ENCODE results near the gene AKAP13.

The AKAP13 gene

DNA sequence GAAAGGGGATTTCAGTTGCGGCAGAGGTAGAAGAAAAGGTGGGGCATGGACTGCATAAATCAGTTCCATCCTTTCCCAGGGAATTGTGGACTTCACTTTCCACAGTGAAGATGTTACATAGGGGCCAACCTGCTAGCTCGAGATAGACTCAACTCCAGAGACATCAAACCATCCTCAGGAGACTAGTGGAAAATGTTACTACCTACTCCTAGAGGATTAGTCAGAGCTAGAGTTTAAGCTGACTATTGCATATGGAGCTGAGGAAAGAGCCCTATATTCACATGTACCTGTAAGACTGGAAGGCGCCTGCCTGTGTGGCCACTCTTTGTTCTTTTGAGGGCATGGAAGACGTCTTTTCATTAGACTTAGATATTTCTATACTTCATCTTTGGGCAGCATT lies 345.2 kb downstream of the AKAP13 start:
- H3K9me3 Mint-ChIP-seq = no peaks in the 10 kb centered on the region
- no peaks in the 10 kb centered on the region for H3K27me3 Mint-ChIP-seq
- ATAC-seq = no peak
- peak overlapping the region; percentile 71 for H3K27ac Mint-ChIP-seq
- no peak overlapping the region for H3K4me3 Mint-ChIP-seq
- peaks cover 65% of the 10 kb centered on the region for H3K36me3 Mint-ChIP-seq
- H3K4me1 Mint-ChIP-seq = peaks cover 32% of the 10 kb centered on the region

DNA sequence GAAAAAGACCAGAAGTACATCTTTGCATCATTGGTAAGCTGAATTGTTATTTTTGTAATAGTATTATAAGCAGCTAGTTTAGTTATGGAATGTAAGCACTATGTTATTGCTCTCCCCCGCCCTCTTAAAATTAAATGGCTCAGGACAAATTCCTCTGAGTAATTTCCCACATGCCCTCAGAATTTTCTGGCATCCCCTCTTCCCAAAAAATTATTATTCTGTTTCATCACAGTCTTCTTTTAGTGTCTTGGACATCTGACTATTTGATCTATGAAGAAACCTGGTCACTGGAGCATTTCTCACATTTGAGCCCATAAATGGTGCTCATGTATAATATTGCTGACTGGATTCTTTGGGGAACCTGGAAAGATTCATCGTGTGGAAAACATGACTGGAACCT lies 346.1 kb downstream of the AKAP13 start:
- H3K4me1 Mint-ChIP-seq = peaks cover 25% of the 10 kb centered on the region
- no peak overlapping the region for H3K4me3 Mint-ChIP-seq
- no peak for ATAC-seq
- peak overlapping the region; percentile 71 for H3K27ac Mint-ChIP-seq
- H3K27me3 Mint-ChIP-seq = no peaks in the 10 kb centered on the region
- H3K36me3 Mint-ChIP-seq = peaks cover 66% of the 10 kb centered on the region
- no peaks in the 10 kb centered on the region for H3K9me3 Mint-ChIP-seq

DNA sequence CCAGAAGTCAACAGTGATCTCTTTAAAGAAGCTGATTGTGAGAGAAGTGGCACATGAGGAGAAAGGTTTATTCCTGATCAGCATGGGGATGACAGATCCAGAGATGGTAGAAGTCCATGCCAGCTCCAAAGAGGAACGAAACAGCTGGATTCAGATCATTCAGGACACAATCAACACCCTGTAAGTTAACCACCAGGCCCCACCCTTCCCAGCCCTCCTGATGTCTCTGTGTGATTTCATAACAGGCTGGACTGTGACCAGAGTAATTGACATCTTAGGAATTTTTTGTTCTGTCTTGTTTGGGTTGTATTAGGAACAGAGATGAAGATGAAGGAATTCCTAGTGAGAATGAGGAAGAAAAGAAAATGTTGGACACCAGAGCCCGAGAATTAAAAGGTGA lies 346.7 kb downstream of the AKAP13 start:
- no peak for ATAC-seq
- Mint-ChIP-seq H3K27ac (peak overlapping the region; percentile 71), H3K9me3 (no peaks in the 10 kb centered on the region), H3K4me3 (no peak overlapping the region), H3K4me1 (peaks cover 25% of the 10 kb centered on the region), H3K27me3 (no peaks in the 10 kb centered on the region), H3K36me3 (peaks cover 72% of the 10 kb centered on the region)

DNA sequence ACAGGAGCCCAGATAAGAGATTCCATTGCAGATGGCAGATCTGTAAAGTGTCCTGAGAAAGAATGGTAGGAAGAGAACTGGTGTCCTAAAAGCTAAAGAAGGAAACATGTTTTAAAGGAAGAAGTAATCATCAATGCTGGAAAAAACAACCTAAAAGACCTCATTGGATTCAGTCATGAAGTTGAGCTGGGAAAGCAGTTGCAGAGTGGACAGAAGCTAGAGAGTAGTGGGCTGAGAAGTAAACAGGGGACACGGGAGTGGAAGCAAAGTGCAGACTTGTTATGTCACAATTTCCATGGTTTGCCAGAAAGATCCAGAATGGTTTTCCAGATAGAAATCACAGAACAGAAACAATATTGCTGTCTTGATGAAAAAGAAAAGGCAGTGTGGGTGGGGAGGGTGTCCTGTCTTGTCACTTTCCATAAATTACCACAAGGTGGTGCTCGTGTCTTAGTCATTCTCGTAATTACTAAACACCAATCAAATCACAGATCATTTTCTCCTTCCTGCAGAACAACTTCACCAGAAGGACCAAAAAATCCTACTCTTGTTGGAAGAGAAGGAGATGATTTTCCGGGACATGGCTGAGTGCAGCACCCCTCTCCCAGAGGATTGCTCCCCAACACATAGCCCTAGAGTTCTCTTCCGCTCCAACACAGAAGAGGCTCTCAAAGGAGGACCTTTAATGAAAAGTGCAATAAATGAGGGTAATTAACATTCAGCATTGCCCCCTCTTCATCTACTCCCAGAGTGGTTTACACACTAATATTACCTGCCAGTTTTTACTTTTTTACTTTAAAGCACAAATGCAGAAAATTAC lies 349.8 kb downstream of the AKAP13 start:
- peaks cover 84% of the 10 kb centered on the region for H3K36me3 Mint-ChIP-seq
- H3K4me1 Mint-ChIP-seq = peaks cover 13% of the 10 kb centered on the region
- peak overlapping the region; percentile 33 for H3K27ac Mint-ChIP-seq
- ATAC-seq = peak; percentile 62
- H3K4me3 Mint-ChIP-seq = no peak overlapping the region
- H3K27me3 Mint-ChIP-seq = no peaks in the 10 kb centered on the region
- H3K9me3 Mint-ChIP-seq = peaks cover 13% of the 10 kb centered on the region

DNA sequence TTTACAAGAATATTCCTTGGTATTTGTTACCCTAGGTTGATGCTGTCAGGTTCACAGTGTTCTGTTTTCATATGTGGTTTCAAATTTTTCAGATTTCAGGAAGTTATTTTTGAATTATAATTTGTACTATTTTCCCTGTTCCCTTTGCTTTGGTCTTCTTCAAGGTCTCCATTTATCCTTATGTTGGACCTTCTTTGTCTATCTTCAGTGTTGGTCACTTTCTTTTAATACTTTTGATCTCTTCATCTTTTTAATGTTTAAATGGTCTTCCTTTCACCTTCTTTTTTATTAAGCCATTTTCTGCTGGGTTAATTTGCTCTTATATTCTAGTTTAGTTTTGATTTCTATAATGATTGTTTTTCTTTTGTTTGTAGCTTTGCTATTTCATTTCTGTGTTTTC lies 353.0 kb downstream of the AKAP13 start:
- Mint-ChIP-seq H3K9me3 (peaks cover 13% of the 10 kb centered on the region), H3K27me3 (no peaks in the 10 kb centered on the region), H3K4me3 (no peak overlapping the region), H3K36me3 (peaks cover 80% of the 10 kb centered on the region), H3K4me1 (peaks cover 13% of the 10 kb centered on the region), H3K27ac (no peak overlapping the region)
- no peak for ATAC-seq

DNA sequence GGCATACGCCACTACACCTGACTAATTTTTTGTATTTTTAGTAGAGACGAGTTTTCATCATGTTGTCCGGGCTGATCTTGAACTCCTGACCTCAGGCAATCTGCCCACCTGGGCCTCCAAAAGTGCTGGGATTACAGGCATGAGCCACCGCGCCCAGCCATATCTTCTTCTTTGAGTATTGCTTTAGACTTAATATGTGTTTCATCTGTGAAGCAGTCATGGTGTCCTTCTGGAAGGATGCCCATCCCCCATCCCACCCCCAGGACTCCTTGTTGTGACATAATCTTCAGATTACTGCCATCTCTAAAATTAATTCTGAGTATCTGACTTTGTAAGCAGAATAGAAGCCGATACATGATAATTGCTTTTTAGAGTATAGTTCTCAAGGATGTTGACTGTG lies 356.7 kb downstream of the AKAP13 start:
- H3K4me3 Mint-ChIP-seq = no peak overlapping the region
- H3K27ac Mint-ChIP-seq = no peak overlapping the region
- H3K4me1 Mint-ChIP-seq = no peaks in the 10 kb centered on the region
- H3K36me3 Mint-ChIP-seq = peaks cover 71% of the 10 kb centered on the region
- no peak for ATAC-seq
- peaks cover 13% of the 10 kb centered on the region for H3K9me3 Mint-ChIP-seq
- no peaks in the 10 kb centered on the region for H3K27me3 Mint-ChIP-seq

DNA sequence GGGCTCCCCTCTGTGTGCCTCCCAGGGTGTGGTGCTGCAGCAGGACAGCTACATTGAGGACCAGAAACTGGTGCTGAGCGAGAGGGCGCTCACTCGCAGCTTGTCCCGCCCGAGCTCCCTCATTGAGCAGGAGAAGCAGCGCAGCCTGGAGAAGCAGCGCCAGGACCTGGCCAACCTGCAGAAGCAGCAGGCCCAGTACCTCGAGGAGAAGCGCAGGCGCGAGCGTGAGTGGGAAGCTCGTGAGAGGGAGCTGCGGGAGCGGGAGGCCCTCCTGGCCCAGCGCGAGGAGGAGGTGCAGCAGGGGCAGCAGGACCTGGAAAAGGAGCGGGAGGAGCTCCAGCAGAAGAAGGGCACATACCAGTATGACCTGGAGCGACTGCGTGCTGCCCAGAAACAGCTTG lies 360.6 kb downstream of the AKAP13 start:
- no peaks in the 10 kb centered on the region for H3K9me3 Mint-ChIP-seq

DNA sequence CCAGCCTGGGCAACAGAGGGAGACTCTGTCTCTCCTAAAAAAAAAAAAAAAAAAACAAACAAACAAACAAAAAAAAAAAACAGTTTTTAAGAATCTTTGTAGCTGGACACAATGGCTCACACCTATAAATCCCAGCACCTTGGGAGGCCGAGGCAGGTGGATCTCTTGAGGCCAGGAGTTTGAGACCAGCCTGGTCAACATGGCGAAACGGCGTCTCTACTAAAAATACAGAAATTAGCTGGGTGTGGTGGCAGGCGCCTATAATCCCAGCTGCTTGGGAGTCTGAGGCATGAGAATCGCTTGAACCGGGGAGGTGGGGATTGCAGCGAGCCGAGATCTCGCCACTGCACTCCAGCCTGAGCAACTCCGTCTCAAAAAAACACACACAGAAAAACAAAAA lies 361.3 kb downstream of the AKAP13 start:
- Mint-ChIP-seq H3K4me3 (no peak overlapping the region), H3K9me3 (no peaks in the 10 kb centered on the region), H3K36me3 (peaks cover 74% of the 10 kb centered on the region), H3K27ac (no peak overlapping the region), H3K27me3 (no peaks in the 10 kb centered on the region), H3K4me1 (no peaks in the 10 kb centered on the region)
- no peak for ATAC-seq

More for the DNA sequence above, 360.6 kb downstream of the AKAP13 start:
- peak overlapping the region; percentile 42 for H3K27ac Mint-ChIP-seq
- H3K4me3 Mint-ChIP-seq = no peak overlapping the region
- H3K4me1 Mint-ChIP-seq = no peaks in the 10 kb centered on the region
- H3K36me3 Mint-ChIP-seq = peaks cover 67% of the 10 kb centered on the region
- no peak for ATAC-seq
- no peaks in the 10 kb centered on the region for H3K27me3 Mint-ChIP-seq

DNA sequence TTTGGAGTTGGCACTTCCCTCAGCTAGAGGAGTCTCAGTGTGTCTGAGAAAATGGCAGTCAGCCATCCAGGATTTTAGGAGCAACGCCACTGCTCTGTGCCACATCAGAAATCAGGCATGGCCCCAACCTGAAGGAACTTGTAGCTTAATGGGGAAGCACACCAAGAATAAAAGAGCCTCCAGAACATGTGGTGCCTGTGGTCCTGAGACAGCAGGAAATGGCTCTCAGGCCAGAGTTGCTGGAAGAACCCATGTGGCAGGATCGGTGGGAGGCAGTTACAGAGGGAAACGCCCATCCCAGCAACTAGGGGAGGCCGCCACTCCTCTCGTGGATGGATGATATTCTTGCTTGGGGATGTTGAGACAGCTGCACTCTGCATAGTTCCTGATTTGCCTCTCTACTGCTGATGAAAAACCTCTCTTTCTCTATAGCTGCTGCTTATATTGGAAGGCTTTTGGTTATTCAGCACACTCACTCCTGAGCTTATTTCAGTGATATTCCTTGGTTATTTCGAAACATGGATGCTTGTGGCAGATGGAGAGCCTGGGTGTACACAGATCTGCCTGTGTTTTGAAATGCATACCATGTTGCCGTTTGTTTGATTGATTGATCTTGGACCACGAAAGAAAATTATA lies 361.9 kb downstream of the AKAP13 start:
- Mint-ChIP-seq H3K27me3 (no peaks in the 10 kb centered on the region), H3K4me3 (no peak overlapping the region), H3K4me1 (no peaks in the 10 kb centered on the region), H3K27ac (peak overlapping the region; percentile 49), H3K36me3 (peaks cover 80% of the 10 kb centered on the region), H3K9me3 (no peaks in the 10 kb centered on the region)
- no peak for ATAC-seq

DNA sequence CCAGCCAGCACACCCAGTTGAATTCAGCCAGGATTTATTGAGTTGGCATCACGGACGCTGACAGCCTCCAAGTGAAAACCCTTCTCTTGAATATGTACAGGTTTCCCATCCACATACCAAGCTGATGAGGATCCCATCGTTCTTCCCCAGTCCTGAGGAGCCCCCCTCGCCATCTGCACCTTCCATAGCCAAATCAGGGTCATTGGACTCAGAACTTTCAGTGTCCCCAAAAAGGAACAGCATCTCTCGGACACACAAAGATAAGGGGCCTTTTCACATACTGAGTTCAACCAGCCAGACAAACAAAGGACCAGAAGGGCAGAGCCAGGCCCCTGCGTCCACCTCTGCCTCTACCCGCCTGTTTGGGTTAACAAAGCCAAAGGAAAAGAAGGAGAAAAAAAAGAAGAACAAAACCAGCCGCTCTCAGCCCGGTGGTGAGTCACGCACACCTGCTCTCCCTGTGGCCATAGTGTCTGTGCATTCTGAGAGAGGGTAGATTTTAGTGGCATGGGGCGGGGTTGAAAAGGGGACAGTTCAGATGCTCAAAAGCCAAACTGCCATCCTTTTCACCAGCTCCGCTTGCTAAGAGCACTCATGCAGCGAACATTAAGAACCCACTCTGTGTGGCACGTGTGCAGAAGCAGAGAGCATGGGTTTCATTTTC lies 363.1 kb downstream of the AKAP13 start:
- H3K9me3 Mint-ChIP-seq = no peaks in the 10 kb centered on the region
- H3K36me3 Mint-ChIP-seq = peaks cover 71% of the 10 kb centered on the region
- no peak for ATAC-seq
- H3K27ac Mint-ChIP-seq = no peak overlapping the region
- H3K4me3 Mint-ChIP-seq = no peak overlapping the region
- H3K4me1 Mint-ChIP-seq = no peaks in the 10 kb centered on the region
- no peaks in the 10 kb centered on the region for H3K27me3 Mint-ChIP-seq

DNA sequence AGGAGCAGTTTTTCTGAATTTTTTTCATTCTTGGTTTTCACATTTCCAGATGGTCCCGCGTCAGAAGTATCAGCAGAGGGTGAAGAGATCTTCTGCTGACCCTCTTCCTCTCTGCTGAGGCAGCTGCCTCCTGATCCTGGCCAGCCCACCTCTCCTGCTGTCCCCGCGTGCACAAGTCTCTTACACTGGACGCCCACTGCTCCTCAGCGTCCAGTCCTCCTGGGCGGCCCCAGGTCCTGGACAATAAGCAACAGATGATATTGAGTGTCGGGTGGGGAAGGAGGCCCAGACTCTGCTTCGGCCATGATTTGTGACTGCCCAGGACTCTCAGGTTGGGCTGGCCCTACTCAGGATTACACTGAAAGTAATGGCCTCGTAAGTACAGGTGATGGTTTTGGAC lies 364.2 kb downstream of the AKAP13 start:
- H3K4me3 Mint-ChIP-seq = no peak overlapping the region
- no peak overlapping the region for H3K27ac Mint-ChIP-seq
- H3K4me1 Mint-ChIP-seq = no peaks in the 10 kb centered on the region
- H3K9me3 Mint-ChIP-seq = no peaks in the 10 kb centered on the region
- no peaks in the 10 kb centered on the region for H3K27me3 Mint-ChIP-seq
- no peak for ATAC-seq
- peaks cover 69% of the 10 kb centered on the region for H3K36me3 Mint-ChIP-seq

DNA sequence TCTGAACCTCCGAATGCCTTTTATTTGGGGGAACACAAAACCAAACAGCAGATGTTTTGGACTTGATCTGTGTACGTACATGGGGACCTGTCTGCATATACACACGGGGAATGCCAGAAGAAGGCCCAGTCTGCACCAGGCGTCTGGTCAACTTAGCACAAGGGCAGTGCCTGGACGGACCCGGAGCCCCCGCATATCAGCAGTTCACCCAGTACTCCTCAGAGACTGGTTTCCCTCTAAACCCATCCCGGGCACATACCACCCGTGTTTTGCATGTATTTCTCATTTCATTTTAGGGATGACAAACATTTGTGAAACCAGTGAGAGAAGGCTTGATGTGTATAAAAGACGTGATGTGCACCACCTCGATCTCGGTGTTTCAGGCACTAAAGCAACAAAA lies 364.6 kb downstream of the AKAP13 start:
- no peak overlapping the region for H3K27ac Mint-ChIP-seq
- ATAC-seq = no peak
- H3K27me3 Mint-ChIP-seq = no peaks in the 10 kb centered on the region
- no peaks in the 10 kb centered on the region for H3K9me3 Mint-ChIP-seq
- no peak overlapping the region for H3K4me3 Mint-ChIP-seq
- H3K4me1 Mint-ChIP-seq = no peaks in the 10 kb centered on the region
- peaks cover 65% of the 10 kb centered on the region for H3K36me3 Mint-ChIP-seq

DNA sequence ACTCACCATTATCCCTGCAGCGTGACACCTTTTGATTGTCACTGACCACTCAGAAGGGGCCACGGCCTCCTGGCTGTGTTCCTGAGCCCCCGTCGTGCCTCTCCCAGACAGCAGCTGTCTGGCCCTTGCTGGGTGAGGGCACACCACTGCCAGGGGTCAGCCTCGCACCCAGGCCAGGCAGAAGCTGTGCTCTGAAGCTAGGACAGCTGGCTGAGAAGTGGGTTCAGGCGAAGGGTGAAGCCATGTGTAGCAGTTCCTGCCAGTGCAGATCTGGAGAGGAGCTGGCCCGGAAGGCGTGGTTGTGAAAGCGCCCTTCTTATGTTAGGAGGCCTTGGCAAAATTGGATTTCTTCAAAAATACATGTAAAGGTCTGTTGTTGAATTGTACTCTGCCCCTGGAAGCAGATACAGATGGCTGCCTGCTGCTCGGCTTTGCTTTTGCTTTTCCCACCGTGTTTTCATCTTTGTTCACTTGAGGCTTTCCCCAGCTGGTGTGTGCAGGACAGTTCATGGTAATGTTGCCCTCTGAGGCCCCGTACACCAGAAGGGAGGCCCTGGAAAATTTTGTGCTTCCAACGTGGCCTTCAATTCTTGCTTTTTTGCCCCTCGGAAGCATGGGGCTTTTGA lies 365.2 kb downstream of the AKAP13 start:
- no peak for ATAC-seq
- Mint-ChIP-seq H3K4me3 (no peak overlapping the region), H3K27ac (no peak overlapping the region), H3K36me3 (peaks cover 58% of the 10 kb centered on the region), H3K9me3 (no peaks in the 10 kb centered on the region), H3K4me1 (peaks cover 5% of the 10 kb centered on the region), H3K27me3 (no peaks in the 10 kb centered on the region)

DNA sequence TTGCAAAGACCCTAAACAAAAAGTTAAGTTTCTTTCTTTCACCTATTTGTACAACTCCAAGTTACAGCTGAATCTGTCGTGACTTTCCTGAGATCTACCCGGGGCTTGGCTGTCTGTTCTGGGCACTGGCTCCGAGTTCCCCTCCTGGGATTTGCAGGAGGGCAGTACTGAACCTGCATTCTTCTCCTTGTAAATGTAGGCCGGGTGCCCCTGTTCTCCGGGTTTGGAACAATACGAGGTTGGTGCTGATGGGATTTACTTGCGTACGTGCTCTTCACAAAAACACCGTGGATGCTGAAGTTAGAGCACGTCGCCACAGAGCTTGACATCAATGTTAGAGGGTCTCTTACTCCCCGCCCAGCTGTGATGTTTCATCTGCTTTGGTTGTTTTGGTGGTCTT lies 366.2 kb downstream of the AKAP13 start:
- no peak for ATAC-seq
- Mint-ChIP-seq H3K4me1 (peaks cover 7% of the 10 kb centered on the region), H3K9me3 (no peaks in the 10 kb centered on the region), H3K27ac (no peak overlapping the region), H3K4me3 (no peak overlapping the region), H3K27me3 (no peaks in the 10 kb centered on the region), H3K36me3 (peaks cover 48% of the 10 kb centered on the region)

DNA sequence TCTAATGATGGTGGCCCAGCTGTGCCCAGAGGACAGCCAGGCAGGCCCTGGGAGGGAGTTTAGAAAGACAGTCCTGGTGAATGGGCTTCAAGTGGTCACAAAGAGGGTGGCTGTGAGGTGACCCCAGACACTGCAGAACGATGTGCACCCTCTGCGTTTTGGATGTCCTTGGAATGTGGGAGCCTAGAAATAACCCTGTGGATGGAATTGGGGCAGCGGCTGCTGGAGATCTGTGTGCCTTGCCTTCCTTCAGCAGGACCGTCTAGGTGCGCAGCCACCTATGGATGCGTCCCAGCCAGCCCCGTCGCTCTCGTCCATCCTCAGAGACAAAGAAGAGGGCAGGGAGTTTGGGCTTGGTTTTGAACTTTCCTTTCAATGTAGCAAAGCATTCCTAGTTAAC lies 367.8 kb downstream of the AKAP13 start:
- Mint-ChIP-seq H3K36me3 (peaks cover 36% of the 10 kb centered on the region), H3K9me3 (no peaks in the 10 kb centered on the region), H3K4me1 (peaks cover 7% of the 10 kb centered on the region), H3K27me3 (no peaks in the 10 kb centered on the region), H3K27ac (no peak overlapping the region), H3K4me3 (no peak overlapping the region)
- no peak for ATAC-seq

Measured in stimulated activated memory B cell treated with anti-CD40 and anti-IgM and Interleukin-4, amounts not matched to agents 10 μg/mL and 1 μg/mL and 100 μg/mL, for 72 hours (primary cell).